T follicular helper cell (primary cell): Measurements from ENCODE around the gene UACA.

Experiments
- DNase-seq: peaks from one replicate; pipeline ENCODE4 v3.0.0-alpha.2; 2020; ENCODE audit warnings: low read depth

Gene UACA

GRCh38 chr15:70712271-70712670 lies 51.1 kb downstream of the UACA start:
- no peak for DNase-seq

- DNase-seq: no peak
Observed at GRCh38 chr15:70710714-70711113, 52.6 kb downstream of the UACA start.

GRCh38 chr15:70708839-70709238 lies 54.5 kb downstream of the UACA start:
- no peak for DNase-seq

- DNase-seq: no peak
Observed at GRCh38 chr15:70707686-70708300, 55.6 kb downstream of the UACA start.

DNA sequence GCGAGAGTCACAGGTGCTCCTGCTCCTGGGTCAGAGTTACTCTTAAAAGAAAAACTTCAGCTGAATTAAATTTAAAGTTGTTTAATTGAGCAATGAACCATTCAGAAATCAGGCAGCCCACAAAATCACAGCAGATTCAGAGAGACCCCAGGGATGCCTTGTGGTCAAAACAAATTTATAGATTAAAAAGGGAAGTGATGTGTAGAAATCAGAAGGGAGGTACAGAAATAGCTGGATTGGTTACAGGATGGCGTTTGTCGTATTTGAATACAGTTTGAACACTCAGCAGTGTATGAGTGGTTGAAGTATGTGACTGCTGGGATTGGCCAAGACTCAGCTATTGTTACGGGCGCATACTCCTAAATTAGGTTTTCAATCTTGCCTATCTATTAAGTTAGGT lies 58.6 kb downstream of the UACA start:
- no peak for DNase-seq

DNA sequence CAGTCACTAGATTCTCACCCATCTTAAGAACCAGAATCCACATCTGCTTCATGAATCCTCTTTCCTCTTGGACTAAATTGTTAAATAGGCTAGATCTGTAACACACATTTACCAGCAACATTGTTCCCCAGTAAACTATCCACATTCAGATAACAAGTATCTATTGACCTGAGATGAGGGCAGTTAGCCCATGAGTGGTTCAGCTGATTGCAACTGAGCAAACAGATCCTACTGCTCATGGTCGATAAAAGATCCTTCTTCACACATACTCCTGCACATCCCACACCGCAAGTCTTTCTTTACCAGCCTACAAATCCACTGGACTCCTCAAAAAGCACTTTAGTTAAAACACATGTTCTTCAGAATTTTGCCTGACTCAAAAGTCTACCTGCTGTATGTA lies 59.2 kb downstream of the UACA start:
- no peak for DNase-seq

GRCh38 chr15:70703096-70703878 lies 60.1 kb downstream of the UACA start:
- no peak for DNase-seq

DNA sequence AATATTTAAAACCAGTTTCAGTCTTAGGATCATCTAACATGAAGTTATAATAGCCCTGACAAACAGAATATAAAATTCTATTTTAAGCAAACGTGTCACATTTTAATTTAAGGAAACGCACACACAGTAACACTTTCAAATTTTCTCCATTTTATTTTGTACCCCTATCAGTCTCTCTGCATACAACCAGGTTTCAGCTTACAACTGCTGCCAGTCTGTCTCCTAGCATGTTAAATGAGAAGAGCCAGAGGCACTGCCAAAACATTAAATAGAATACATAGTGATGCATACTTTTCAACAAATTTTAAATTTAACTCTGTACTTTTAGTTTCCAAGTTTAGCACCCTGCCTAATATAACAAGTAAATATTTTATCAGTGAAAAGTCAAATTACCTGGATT lies 60.8 kb downstream of the UACA start:
- no peak for DNase-seq

GRCh38 chr15:70701891-70702568 lies 61.3 kb downstream of the UACA start:
- no peak for DNase-seq

- no peak for DNase-seq
Observed at GRCh38 chr15:70701171-70701570, 62.2 kb downstream of the UACA start.

DNA sequence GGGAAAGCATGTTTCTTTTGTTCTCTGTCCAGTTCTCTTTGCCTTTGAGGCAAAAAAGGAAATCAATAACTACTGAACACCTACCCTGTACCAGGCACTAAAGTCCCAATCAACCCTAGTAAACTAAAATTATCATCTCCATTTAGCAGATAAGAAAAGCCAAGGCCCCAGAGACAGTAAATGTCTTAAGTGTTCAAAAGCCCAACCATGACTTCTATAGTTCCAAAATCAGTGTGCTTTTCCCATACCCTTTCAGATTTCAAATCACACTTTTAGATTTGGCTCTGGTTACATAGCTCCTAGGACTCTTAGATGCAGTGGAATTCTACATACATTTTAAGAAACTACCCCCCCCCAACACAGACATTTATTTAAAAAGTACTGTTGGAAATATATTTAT lies 63.5 kb downstream of the UACA start:
- no peak for DNase-seq

DNA sequence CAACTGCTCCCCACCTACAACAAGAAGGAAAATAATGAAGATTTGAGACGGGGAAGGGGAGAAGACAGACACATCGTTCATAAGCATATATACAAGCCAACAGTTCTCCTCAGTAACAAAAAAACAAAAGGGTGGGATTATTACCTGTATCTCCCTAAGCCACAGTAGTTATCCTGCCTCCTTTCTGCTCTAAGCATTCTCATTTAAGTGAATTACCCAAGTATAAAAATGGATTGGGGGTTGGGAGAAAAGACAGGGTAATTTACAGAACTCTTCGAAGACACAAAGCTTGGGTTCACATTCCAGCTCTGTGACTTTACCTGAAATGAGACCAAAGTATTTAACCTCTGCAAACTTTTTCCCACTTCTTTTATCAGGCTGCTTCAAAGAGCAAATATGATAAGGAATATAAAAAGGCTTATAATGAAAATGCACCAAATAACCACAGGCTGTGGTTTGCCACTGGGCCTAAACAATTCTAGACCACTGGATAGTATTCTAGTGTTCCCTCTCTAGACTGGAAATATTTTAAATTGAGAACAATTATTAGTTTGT lies 64.4 kb downstream of the UACA start:
- DNase-seq: no peak

GRCh38 chr15:70698426-70698825 lies 64.9 kb downstream of the UACA start:
- no peak for DNase-seq

DNA sequence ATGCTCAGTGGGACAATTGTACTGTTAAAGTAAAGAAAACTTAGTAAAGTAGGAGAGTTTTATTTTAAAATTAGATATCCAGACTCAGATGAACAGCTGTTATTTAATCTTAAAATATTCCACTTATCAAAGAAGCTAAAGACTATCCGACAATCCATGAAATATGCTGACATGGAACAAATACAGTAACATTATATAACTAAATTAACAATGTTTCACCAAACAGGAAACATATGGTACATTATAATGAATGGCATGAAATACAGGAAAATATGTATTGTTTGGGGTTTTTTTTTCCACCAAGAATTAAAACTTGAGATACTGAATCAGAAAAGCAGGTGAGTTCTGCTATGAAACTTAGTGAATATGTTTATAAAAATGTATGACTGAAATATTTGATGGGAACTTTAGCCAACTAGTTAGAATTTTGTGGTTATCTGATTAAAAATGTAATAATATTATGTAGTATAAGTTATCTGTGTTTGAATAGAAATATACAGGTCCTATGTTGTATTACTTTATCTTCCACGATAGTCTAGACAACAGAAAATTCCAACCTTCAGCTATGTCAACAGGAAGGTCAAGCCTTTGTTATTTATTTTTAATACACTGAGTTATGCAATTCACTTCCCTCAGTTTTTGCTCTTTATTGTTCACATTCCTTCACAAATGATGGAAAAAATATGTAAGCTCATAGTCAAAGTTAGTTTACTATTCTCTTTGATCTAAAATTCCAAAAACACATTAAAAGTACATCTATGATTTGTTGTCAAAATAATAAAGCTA lies 72.7 kb downstream of the UACA start:
- no peak for DNase-seq

DNA sequence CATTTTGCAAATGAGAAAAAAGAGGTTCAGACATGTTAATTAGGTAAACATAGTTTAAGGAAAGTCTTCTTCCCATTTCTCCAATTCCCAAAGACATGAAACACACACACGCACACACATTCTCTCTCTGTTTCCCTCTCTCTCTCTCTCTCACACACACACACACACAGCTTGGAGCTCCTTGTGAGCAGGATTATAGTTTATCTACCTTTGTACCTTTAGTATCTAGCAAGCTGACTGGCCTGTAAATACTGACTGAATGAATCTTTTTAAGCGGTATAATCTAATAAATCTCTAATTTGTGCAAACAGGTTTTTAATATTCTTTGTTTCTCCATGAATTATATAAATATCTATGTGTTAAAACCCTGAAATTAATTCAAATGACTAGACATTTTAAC lies 73.3 kb downstream of the UACA start:
- no peak for DNase-seq

DNA sequence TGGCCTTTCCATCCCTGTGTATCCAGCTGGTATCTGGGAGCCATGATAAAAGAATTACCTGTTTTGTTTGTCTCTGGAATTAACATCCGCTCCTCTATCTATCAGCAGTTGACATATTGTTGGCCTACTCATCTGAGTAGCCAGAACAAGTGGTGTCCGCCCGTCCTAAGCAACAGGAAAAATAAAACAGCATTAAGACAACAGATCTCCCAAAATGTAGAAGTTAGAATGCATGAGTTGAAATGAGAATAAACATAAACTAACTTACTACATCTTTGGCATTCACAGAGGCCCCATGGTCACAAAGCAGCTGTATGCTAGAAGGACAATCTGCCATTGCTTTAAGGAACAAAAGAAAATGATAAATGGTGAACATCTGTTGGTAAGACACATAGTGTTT lies 75.9 kb downstream of the UACA start:
- no peak for DNase-seq

DNA sequence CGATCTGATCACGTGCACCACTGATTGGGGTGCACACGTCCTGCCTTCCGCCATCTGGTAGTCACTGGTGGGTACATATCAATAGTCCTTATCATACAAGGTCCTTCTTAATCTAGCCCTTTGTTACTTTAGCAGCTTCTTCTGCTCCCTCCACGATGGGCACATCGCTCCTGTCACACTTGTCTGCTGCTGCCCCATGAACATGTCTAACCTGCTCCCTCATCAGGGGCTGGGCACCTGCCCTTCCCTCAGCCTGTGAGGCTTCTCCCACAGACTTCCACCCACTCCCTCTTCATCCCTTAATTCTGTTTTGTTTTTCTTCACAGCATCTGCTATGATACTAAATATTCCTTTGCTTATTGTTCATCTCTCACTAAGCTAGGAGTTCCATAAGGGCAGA lies 82.5 kb downstream of the UACA start:
- no peak for DNase-seq

DNA sequence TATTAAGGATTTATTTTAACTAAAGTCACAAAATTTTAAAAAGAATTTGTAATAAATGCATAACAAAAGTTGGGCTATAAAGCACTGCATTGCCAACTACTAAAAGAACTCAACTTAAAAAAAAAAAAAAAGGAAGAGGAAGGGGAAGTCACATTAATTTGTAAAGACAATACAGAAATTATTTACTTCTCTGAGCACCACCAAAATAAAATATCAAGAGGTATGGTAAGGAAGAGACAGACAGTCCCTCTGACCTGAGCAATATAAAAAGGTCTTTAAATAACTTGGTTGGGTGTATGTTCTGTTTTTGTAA lies 83.5 kb downstream of the UACA start:
- no peak for DNase-seq

DNA sequence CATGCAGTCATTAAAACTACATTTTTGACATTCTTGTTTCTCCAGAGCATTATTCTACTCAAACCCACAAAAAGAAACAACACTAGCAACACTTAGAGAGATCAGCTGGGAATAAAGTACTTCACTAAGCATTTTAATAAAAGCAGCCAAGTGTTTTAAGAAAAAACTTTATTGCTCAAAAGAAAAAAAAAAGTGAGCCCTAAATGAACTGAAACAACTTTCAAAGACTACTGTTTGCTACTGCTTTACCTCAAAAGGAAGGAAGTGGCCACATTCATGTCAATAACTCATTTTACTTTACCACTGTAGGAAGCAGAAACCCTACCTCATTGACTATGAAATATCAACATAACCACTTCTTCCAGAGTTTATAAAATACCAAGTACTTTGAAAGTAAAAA lies 91.3 kb downstream of the UACA start:
- DNase-seq: no peak

DNA sequence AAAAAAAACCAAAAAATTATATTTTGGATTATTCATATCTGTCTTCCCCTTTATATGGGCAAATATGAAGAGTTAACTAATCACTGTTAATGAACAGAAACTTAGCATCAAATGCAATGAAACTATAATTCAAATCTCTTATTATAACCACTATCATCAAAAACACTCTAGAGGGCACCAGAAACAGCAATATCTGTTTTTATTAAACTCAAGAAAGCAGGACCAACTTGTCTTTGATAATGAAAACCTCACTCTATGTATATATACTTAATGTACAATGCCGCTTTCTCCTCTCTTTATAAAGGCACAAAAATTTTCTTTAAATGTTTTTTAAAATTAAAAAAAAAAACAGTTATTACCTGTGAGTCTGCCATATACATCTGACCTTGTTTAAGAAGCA lies 92.7 kb downstream of the UACA start:
- DNase-seq: no peak

DNA sequence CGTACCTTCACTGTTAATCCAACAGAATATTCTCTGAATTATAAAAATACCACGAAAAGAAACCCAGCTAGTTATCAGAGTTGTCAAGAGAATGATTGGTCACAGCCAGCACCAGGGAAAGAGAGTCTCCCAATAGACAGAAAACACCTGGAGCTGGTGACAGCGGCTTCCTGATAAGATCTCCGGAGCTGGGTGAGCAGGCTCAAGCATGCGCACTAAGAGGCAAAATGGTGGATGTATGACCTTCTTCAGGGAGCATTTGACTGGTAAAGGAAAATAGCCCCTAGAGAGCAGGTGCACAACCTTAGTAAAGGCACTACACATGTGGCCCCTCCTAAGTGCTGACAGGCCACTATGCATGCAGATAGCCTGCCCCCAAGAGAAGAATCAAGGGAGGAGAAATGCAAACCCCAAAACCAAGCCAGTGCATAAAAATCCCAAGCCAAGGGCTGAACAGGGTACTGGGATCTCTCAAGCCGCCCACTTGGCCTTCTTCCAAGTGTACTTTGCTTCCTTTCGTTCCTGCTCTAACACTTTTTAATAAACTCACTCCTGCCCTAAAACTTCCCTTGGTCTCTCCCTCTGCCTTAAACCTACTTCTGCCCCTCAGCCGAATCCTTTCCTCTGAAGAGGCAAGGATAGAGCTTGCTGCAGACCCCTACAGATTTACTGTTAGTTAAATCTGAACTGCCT lies 93.2 kb downstream of the UACA start:
- DNase-seq: no peak
